ENCODE measurements around the gene OR10AD1.

- TF ChIP-seq CTCF (conservative IDR thresholded peaks at IDR 0.05) (no peak), EZH2 (IDR thresholded peaks at IDR 0.05; ENCODE audit: low read depth) (no peak)
Observed at GRCh38 chr12:48193623-48194022, 9.5 kb downstream of the OR10AD1 start.

All from PC-9 (cell line).